H9 (cell line): Measurements from ENCODE around the gene MLST8. TPM values are rescaled to one million over a fixed set of nuclear protein-coding genes. Genes with fewer than 3 reads are reported as not detected.

Source experiments
- DNase-seq: peaks from one replicate; pipeline ENCODE4 v3.0.0-alpha.2; 2017
- H2AFZ ChIP-seq: one replicate; pipeline ENCODE4 v1.6.1; 2013; ENCODE audit warnings: mild to moderate bottlenecking, low read length, control low read depth, moderate library complexity
- H2AK5ac ChIP-seq: 2 replicates; pipeline ENCODE4 v1.6.1; 2013; ENCODE audit warnings: low read length, control low read depth, mixed read lengths; ENCODE audit not compliant: insufficient read length
- H2BK120ac ChIP-seq: one replicate; pipeline ENCODE4 v1.6.1; 2013; ENCODE audit warnings: low read depth, mild to moderate bottlenecking, low read length, control low read depth, inconsistent platforms; ENCODE audit not compliant: poor library complexity, severe bottlenecking
- H2BK12ac ChIP-seq: 2 replicates; pipeline ENCODE4 v1.6.1; 2013; ENCODE audit warnings: low read length, control low read depth, mixed read lengths, low read depth; ENCODE audit not compliant: insufficient read length
- H2BK15ac ChIP-seq: 2 replicates; pipeline ENCODE4 v1.6.1; 2013; ENCODE audit warnings: low read depth, low read length, control low read depth
- H2BK20ac ChIP-seq: one replicate; pipeline ENCODE4 v1.6.1; 2013; ENCODE audit warnings: low read depth, mild to moderate bottlenecking, low read length, control low read depth, inconsistent platforms; ENCODE audit not compliant: poor library complexity, severe bottlenecking
- H2BK5ac ChIP-seq: 2 replicates; pipeline ENCODE4 v1.6.1; 2013; ENCODE audit warnings: low read length, control low read depth, mixed read lengths; ENCODE audit not compliant: insufficient read length
- H3K14ac ChIP-seq: 2 replicates; pipeline ENCODE4 v1.6.1; 2013; ENCODE audit warnings: low read length, control low read depth; ENCODE audit not compliant: insufficient read depth
- H3K18ac ChIP-seq: 2 replicates; pipeline ENCODE4 v1.6.1; 2013; ENCODE audit warnings: low read depth, mild to moderate bottlenecking, mixed read lengths, low read length, control low read depth; ENCODE audit not compliant: insufficient read length
- H3K23ac ChIP-seq: 2 replicates; pipeline ENCODE4 v1.6.1; 2013; ENCODE audit warnings: low read length, control low read depth, mixed read lengths, low read depth; ENCODE audit not compliant: insufficient read length
- H3K23me2 ChIP-seq: 2 replicates; pipeline ENCODE4 v1.6.1; 2013; ENCODE audit warnings: low read depth, mild to moderate bottlenecking, mixed read lengths, low read length, control low read depth; ENCODE audit not compliant: insufficient read length, poor library complexity, severe bottlenecking
- H3K27ac ChIP-seq: 2 replicates; pipeline ENCODE4 v1.5.1; 2013; ENCODE audit warnings: low read length, control low read depth, mixed read lengths, low read depth; ENCODE audit not compliant: insufficient read length
- H3K27me3 ChIP-seq: 2 replicates; pipeline ENCODE4 v1.6.1; 2013; ENCODE audit warnings: low read length, control low read depth, inconsistent platforms; ENCODE audit not compliant: insufficient read depth
- H3K4ac ChIP-seq: 2 replicates; pipeline ENCODE4 v1.6.1; 2013; ENCODE audit warnings: low read depth, mild to moderate bottlenecking, control low read depth, inconsistent platforms, low read length, moderate library complexity
- H3K4me1 ChIP-seq: 2 replicates; pipeline ENCODE4 v1.6.1; 2013; ENCODE audit warnings: low read length, control low read depth, inconsistent platforms; ENCODE audit not compliant: insufficient read depth
- H3K4me2 ChIP-seq: 2 replicates; pipeline ENCODE4 v1.6.1; 2013; ENCODE audit warnings: low read length, control low read depth, mixed read lengths; ENCODE audit not compliant: insufficient read length, insufficient read depth
- H3K56ac ChIP-seq: 2 replicates; pipeline ENCODE4 v1.6.1; 2013; ENCODE audit warnings: low read depth, mild to moderate bottlenecking, mixed read lengths, low read length, control low read depth; ENCODE audit not compliant: insufficient read length
- H3K79me1 ChIP-seq: 2 replicates; pipeline ENCODE4 v1.6.1; 2013; ENCODE audit warnings: low read depth, mild to moderate bottlenecking, moderate library complexity, low read length, control low read depth, inconsistent platforms; ENCODE audit not compliant: insufficient read depth, poor library complexity, severe bottlenecking
- H3K79me2 ChIP-seq: 2 replicates; pipeline ENCODE4 v1.6.1; 2013; ENCODE audit warnings: low read length, control low read depth, inconsistent platforms; ENCODE audit not compliant: insufficient read depth
- H3K9ac ChIP-seq: 2 replicates; pipeline ENCODE4 v1.6.1; 2013; ENCODE audit warnings: low read length, control low read depth, mixed read lengths; ENCODE audit not compliant: insufficient read length; ENCODE audit errors: extremely low read depth
- H3K9me3 ChIP-seq: one replicate; pipeline ENCODE4 v1.6.1; 2013; ENCODE audit warnings: low read depth, low read length, inconsistent platforms; ENCODE audit not compliant: control insufficient read depth
- H3T11ph ChIP-seq: one replicate; pipeline ENCODE4 v1.6.1; 2013; ENCODE audit warnings: mild to moderate bottlenecking, low read length, control low read depth, inconsistent platforms
- H4K20me1 ChIP-seq: one replicate; pipeline ENCODE4 v1.6.1; 2013; ENCODE audit not compliant: control insufficient read depth, insufficient read length, insufficient read depth
- H4K5ac ChIP-seq: 2 replicates; pipeline ENCODE4 v1.6.1; 2013; ENCODE audit warnings: low read depth, mild to moderate bottlenecking, mixed read lengths, low read length, control low read depth; ENCODE audit not compliant: insufficient read length
- H4K8ac ChIP-seq: replicated peaks from 2 replicates; pipeline ENCODE4 v1.6.1; 2013; ENCODE audit warnings: low read length, control low read depth, mixed read lengths, low read depth; ENCODE audit not compliant: insufficient read length
- H4K91ac ChIP-seq: 2 replicates; pipeline ENCODE4 v1.6.1; 2013; ENCODE audit warnings: low read depth, mild to moderate bottlenecking, moderate library complexity, mixed read lengths, low read length, control low read depth; ENCODE audit not compliant: insufficient read length
- H3K27ac Mint-ChIP-seq, 3 experiments: 2 replicates in 2 of 3; 3 replicates in 1 of 3; pipeline ENCODE4 v1.8.0; 2020 to 2021; ENCODE audit warnings: mixed read lengths in 3 of 3, mild to moderate bottlenecking in 1 of 3, moderate library complexity in 1 of 3
- H3K27me3 Mint-ChIP-seq: 2 replicates; pipeline ENCODE4 v1.8.0; 2021; ENCODE audit warnings: low read depth, mild to moderate bottlenecking, moderate library complexity, mixed read lengths
- H3K36me3 Mint-ChIP-seq, 3 experiments: 2 replicates in 2 of 3; 3 replicates in 1 of 3; pipeline ENCODE4 v1.8.0; 2020 to 2021; ENCODE audit warnings: low read depth in 3 of 3, mixed read lengths in 3 of 3; ENCODE audit not compliant: insufficient read depth in 1 of 3
- H3K4me1 Mint-ChIP-seq, 2 experiments: 2 replicates each; pipeline ENCODE4 v1.8.0; 2020; ENCODE audit warnings: mixed read lengths in 2 of 2
- H3K4me3 Mint-ChIP-seq, 2 experiments: 2 replicates in 1 of 2; 3 replicates in 1 of 2; pipeline ENCODE4 v1.8.0; 2020 to 2021; ENCODE audit warnings: mild to moderate bottlenecking in 2 of 2, mixed read lengths in 2 of 2, moderate library complexity in 1 of 2
- H3K9me3 Mint-ChIP-seq, 2 experiments: 2 replicates in 1 of 2; 3 replicates in 1 of 2; pipeline ENCODE4 v1.8.0; 2020; ENCODE audit warnings: mild to moderate bottlenecking in 2 of 2, mixed read lengths in 2 of 2, moderate library complexity in 1 of 2
- CTCF ChIP-seq: fragments of 200-600 bp; sonication (generic); conservative IDR thresholded peaks from 3 replicates; pipeline ENCODE4 v1.8.0; 2021; ENCODE audit warnings: antibody characterized with exemption, mild to moderate bottlenecking
- WGBS: extraction: QIAGEN DNeasy Blood & Tissue Kit; methylation state at CpG from one replicate; pipeline ENCODE4 v1.1.7; 2013; ENCODE audit warnings: missing lambda C conversion rate, low lambda C conversion rate, mixed read lengths; ENCODE audit not compliant: insufficient read length; ENCODE audit errors: extremely low coverage; 5-methylcytosine and 5-hydroxymethylcytosine counted together
- total RNA-seq: library from RNA; stranded (reverse); gene quantifications from 2 replicates; pipeline ENCODE4 v1.2.1, GENCODE V29; 2021

Gene MLST8
- total RNA-seq, 1 experiment from 2014 or later: 74.5 TPM

- Histone ChIP-seq H3K79me2 (no peaks in the 10 kb centered on the region), H3K27me3 (no peaks in the 10 kb centered on the region), H4K91ac (no peak overlapping the region), H3K23ac (no peak overlapping the region), H3K23me2 (peaks cover 4% of the 10 kb centered on the region), H3K14ac (no peak overlapping the region), H3K79me1 (no peaks in the 10 kb centered on the region), H3K4me2 (no peak overlapping the region), H3K27ac (no peak overlapping the region), H2BK120ac (no peak overlapping the region), H3K9ac (no peak overlapping the region), H3K4ac (no peak overlapping the region), H3K18ac (no peak overlapping the region), H3K4me1 (no peaks in the 10 kb centered on the region), H2AK5ac (no peak overlapping the region), H3T11ph (no peak overlapping the region), H4K5ac (no peak overlapping the region), H3K9me3 (no peaks in the 10 kb centered on the region), H2BK12ac (no peak overlapping the region), H3K56ac (no peak overlapping the region), H2BK20ac (no peak overlapping the region), H4K8ac (no peak overlapping the region), H2BK5ac (no peak overlapping the region), H4K20me1 (peaks cover 2% of the 10 kb centered on the region), H2AFZ (no peak overlapping the region), H2BK15ac (no peak overlapping the region)
- no peaks in the 10 kb centered on the region for H3K4me1 Mint-ChIP-seq
- peaks cover 11 to 48% (median 47%) of the 10 kb centered on the region in 3 experiments for H3K36me3 Mint-ChIP-seq
- H3K9me3 Mint-ChIP-seq: no peaks in the 10 kb centered on the region
- H3K27ac Mint-ChIP-seq: peak overlapping the region in 1 of 3 experiments; percentile 49; a peak in 1 of 7 replicates
- DNase-seq: no peak
- no peak for TF ChIP-seq CTCF
- WGBS: no CpG with 5 or more reads among the region's 28 CpGs
- H3K4me3 Mint-ChIP-seq: no peak overlapping the region
- no peaks in the 10 kb centered on the region for H3K27me3 Mint-ChIP-seq
These were observed 33.6 kb upstream of the MLST8 start for GRCh38 chr16:2171601-2172178.
